Femur (tissue), 1 donor: ENCODE results near the gene NR2C1.
A peak's percentile ranks its signal among the peaks of the same experiment; 100 is the strongest.
"Not testable (repeated sequence)": the region's sequence is repeated elsewhere in the genome, so short reads cannot be mapped to it uniquely, and the experiment has no call there.

ENCODE experiments used
- DNase-seq: peaks from one replicate; pipeline ENCODE4 v3.0.0-alpha.2; 2017

The NR2C1 gene

GRCh38 chr12:95072900-95073697 is at the start of gene NR2C1:
Gene NR2C1 (minus strand): TSS chr12:95073618. CDS start chr12:95067384, 6,234 bp downstream.
- DNase-seq = peak; percentile 96

GRCh38 chr12:95118788-95119179 is 45.4 kb upstream of the NR2C1 start:
- no peak for DNase-seq

- DNase-seq = no peak
These were observed 44.8 kb upstream of the NR2C1 start for GRCh38 chr12:95118138-95118787.

GRCh38 chr12:95117178-95117599 is 43.8 kb upstream of the NR2C1 start:
- DNase-seq = peak; percentile 53

- no peak for DNase-seq
These were observed 43.4 kb upstream of the NR2C1 start for GRCh38 chr12:95116773-95117172.

GRCh38 chr12:95116341-95116740 is 42.9 kb upstream of the NR2C1 start:
- no peak for DNase-seq

GRCh38 chr12:95115641-95116040 is 42.2 kb upstream of the NR2C1 start:
- DNase-seq = no peak

- no peak for DNase-seq
These were observed 41.5 kb upstream of the NR2C1 start for GRCh38 chr12:95114766-95115405.

GRCh38 chr12:95107362-95107761 is 33.9 kb upstream of the NR2C1 start:
- no peak for DNase-seq

GRCh38 chr12:95105540-95105939 is 32.1 kb upstream of the NR2C1 start:
- no peak for DNase-seq

- DNase-seq = no peak
These were observed 31.6 kb upstream of the NR2C1 start for GRCh38 chr12:95104919-95105452.

- no peak for DNase-seq
These were observed 29.7 kb upstream of the NR2C1 start for GRCh38 chr12:95102916-95103671.

- DNase-seq = not testable (repeated sequence)
These were observed 28.5 kb upstream of the NR2C1 start for GRCh38 chr12:95101957-95102356.

GRCh38 chr12:95100264-95101190 is 27.1 kb upstream of the NR2C1 start:
- DNase-seq = no peak

GRCh38 chr12:95099270-95099790 is 25.9 kb upstream of the NR2C1 start:
- DNase-seq = no peak

GRCh38 chr12:95096852-95097251 is 23.4 kb upstream of the NR2C1 start:
- no peak for DNase-seq

GRCh38 chr12:95096378-95096777 is 23.0 kb upstream of the NR2C1 start:
- DNase-seq = no peak

- DNase-seq = not testable (repeated sequence)
These were observed 22.4 kb upstream of the NR2C1 start for GRCh38 chr12:95095866-95096265.

- DNase-seq = no peak
These were observed 16.0 kb upstream of the NR2C1 start for GRCh38 chr12:95089462-95089861.

GRCh38 chr12:95088379-95088778 is 15.0 kb upstream of the NR2C1 start:
- no peak for DNase-seq

- no peak for DNase-seq
These were observed 12.2 kb upstream of the NR2C1 start for GRCh38 chr12:95085612-95086011.
